Measurements from ENCODE around the gene TBC1D3K. TPM values are rescaled to one million over a fixed set of nuclear protein-coding genes. Genes with fewer than 3 reads are reported as not detected.
"Not testable (repeated sequence)": the region's sequence is repeated elsewhere in the genome, so short reads cannot be mapped to it uniquely, and the experiment has no call there.

TBC1D3K gene
- not detected for total RNA-seq
- not detected for polyA plus RNA-seq

DNA sequence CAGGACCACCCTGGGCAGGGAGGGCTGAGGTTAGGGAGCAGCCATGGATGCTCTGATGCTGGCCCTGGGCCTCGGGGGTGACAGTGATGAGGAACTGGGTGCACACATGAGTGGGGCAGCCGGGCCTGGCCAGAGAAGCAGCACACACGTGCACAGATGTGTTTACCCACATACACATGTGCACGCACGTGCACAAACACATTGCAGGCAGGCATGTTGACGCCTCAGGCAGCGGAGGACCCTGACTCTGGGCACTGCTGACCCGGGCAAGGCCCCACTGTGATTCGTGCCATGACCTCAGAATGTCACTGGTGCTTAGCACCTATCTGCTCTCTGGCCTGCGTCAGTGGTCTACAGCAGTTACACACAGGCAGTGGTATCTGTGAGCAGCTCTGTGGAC lies at the start of gene TBC1D3K:
Gene TBC1D3K (plus strand): TSS at position 301 of the 400 bp plus-strand sequence. CDS start 1,585 bp downstream, outside the sequence.
- H3K9me3 ChIP-seq; H3K36me3 ChIP-seq; intact Hi-C loops (cut with DNase I); H3K27me3 ChIP-seq; H3K27ac ChIP-seq; DNase-seq; ATAC-seq; H3K4me3 ChIP-seq; H3K4me1 ChIP-seq; FAIRE-seq: not testable (repeated sequence)
- 60% methylated on average over 2 of the region's 10 CpGs; no CpG with 5 or more reads in 1 of the 2 donors for WGBS, 2 donors

DNA sequence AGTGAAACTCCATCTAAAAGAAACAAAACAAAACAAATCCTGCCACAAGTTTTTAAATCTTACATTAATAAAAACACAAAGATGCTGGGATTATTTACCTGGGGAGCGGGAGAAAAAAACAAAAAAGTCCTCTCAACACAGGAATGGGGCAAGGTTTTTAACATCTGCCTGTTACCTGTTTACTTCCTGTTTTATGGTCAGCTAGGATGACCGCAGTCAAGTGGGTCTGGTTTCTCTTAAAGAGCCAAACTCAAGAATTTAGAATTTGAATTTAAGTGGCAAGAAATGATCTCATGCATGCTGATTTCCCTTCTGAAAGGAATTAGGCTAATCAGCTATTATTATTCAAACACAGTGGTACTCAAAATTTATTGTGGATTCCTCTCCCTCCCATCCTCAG lies 39.7 kb upstream of the TBC1D3K start:
- FAIRE-seq: no peak
- Histone ChIP-seq H3K27me3 (no peaks in the 10 kb centered on the region), H3K4me3 (no peak overlapping the region), H3K27ac (no peak overlapping the region), H3K36me3 (no peaks in the 10 kb centered on the region), H3K4me1 (no peaks in the 10 kb centered on the region), H3K9me3 (no peaks in the 10 kb centered on the region)
- no peak for TF ChIP-seq CTCF (IDR thresholded peaks at IDR 0.05)
- 74 to 75% methylated on average over 2 of the region's 2 CpGs for WGBS, 2 donors
- intact Hi-C loops (cut with DNase I): loop anchor here in 1 of 3 donors (10.0 kb wide), 1 partner anchor 210 kb away; no protein-coding TSS in a partner anchor
- DNase-seq: no peak
- ATAC-seq: no peak

DNA sequence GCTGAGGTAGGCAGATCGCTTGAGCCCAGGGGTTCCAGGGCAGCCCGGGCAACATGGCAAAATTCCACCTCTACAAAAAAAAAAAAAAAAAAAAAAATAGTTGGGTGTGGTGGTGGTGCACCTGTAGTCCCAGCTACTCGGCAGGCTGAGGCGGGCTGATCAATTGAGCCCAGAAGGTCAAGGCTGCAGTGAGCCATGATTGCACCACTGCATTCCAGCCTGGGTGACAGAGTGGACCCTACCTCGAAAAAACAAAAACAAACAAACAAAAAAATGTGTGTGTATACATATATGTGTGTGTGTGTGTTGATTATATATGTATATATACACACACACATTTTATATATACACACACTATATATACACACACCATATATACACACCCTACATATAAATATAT lies 39.1 kb upstream of the TBC1D3K start:
- Histone ChIP-seq H3K4me1 (no peaks in the 10 kb centered on the region), H3K27me3 (no peaks in the 10 kb centered on the region), H3K4me3 (no peak overlapping the region)

DNA sequence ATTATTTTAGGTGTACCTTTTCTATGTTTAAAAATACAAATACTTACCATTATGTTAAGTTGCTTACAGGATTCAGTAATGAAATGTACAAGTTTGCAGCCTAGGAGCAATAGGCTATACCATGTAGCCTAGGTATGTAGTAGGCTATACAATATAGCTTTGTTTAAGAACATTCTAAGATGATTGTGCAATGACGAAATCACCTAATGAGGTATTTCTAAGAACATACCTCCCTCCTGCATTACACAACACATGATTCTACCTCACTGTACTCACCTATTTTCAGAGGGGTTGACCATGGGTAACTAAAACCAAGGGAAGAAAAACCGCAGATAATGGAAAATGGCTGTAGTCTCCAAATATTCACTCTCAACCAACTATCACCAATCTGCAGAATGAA lies 35.3 kb upstream of the TBC1D3K start:
- Histone ChIP-seq H3K9me3 (no peaks in the 10 kb centered on the region), H3K27me3 (no peaks in the 10 kb centered on the region), H3K4me1 (no peaks in the 10 kb centered on the region), H3K27ac (no peak overlapping the region), H3K36me3 (no peaks in the 10 kb centered on the region), H3K4me3 (no peak overlapping the region)
- ATAC-seq (no peak), FAIRE-seq (no peak), DNase-seq (no peak)
- intact Hi-C loops (cut with DNase I): loop anchor here in 1 of 3 donors (10.0 kb wide), 1 partner anchor 214 kb away; no protein-coding TSS in a partner anchor
- TF ChIP-seq CTCF (IDR thresholded peaks at IDR 0.05): no peak
- 79 to 84% methylated on average over 2 of the region's 2 CpGs for WGBS, 2 donors

More for the DNA sequence above, 39.1 kb upstream of the TBC1D3K start:
- intact Hi-C loops (cut with DNase I): loop anchor here in 1 of 3 donors (10.0 kb wide), 1 partner anchor 210 kb away; no protein-coding TSS in a partner anchor
- H3K9me3 ChIP-seq: no peaks in the 10 kb centered on the region
- TF ChIP-seq CTCF (IDR thresholded peaks at IDR 0.05): no peak
- no peak for FAIRE-seq
- ATAC-seq: no peak
- H3K36me3 ChIP-seq: no peaks in the 10 kb centered on the region
- H3K27ac ChIP-seq: no peak overlapping the region
- WGBS, 2 donors: 55 to 68% methylated on average over 5 of the region's 5 CpGs
- no peak for DNase-seq

GRCh38 chr17:37896961-37897360 lies 27.3 kb upstream of the TBC1D3K start:
- ATAC-seq; H3K36me3 ChIP-seq; H3K9me3 ChIP-seq; H3K27ac ChIP-seq; H3K4me3 ChIP-seq; H3K4me1 ChIP-seq; H3K27me3 ChIP-seq; DNase-seq; intact Hi-C loops (cut with DNase I); FAIRE-seq: not testable (repeated sequence)

Other genes starting within 250 kb of the TBC1D3K start
- gene HNF1B, start 179.4 kb upstream of the TBC1D3K start, total RNA-seq: 10 to 100 TPM; 24.9 to 50.5 (median 29.5) TPM
- gene HNF1B, start 179.4 kb upstream of the TBC1D3K start, polyA plus RNA-seq: 10 to 100 TPM; 36.5 to 49.2 TPM
- gene TBC1D3L, start 64.6 kb downstream of the TBC1D3K start, total RNA-seq: 10 to 100 TPM in 1 of 6 donors, 1 to 10 TPM in 5; 3.8 to 11.0 (median 7.1) TPM
- 10 to 100 TPM; 16.6 to 44.3 TPM for gene TBC1D3L, start 64.6 kb downstream of the TBC1D3K start, polyA plus RNA-seq
- gene TBC1D3D, start 79.6 kb downstream of the TBC1D3K start, total RNA-seq: under 1 TPM in 2 of 6 donors, not detected in 4; 0.28 to 0.35 TPM
- gene TBC1D3D, start 79.6 kb downstream of the TBC1D3K start, polyA plus RNA-seq: 1 to 10 TPM in 1 of 2 donors, not detected in 1; 4.3 TPM
- gene TBC1D3C, start 144.2 kb downstream of the TBC1D3K start, total RNA-seq: 1 to 10 TPM in 1 of 6 donors, not detected in 5; 3.1 TPM
- under 1 TPM; 0.05 to 0.19 TPM for gene TBC1D3C, start 144.2 kb downstream of the TBC1D3K start, polyA plus RNA-seq
- gene TBC1D3E, start 203.5 kb downstream of the TBC1D3K start, total RNA-seq: not detected
- not detected for gene TBC1D3E, start 203.5 kb downstream of the TBC1D3K start, polyA plus RNA-seq